Measurements from ENCODE around the gene PDCD2.

- no peak for TF ChIP-seq POLR2A (IDR thresholded peaks at IDR 0.05)
- TF ChIP-seq, protein P1, sequence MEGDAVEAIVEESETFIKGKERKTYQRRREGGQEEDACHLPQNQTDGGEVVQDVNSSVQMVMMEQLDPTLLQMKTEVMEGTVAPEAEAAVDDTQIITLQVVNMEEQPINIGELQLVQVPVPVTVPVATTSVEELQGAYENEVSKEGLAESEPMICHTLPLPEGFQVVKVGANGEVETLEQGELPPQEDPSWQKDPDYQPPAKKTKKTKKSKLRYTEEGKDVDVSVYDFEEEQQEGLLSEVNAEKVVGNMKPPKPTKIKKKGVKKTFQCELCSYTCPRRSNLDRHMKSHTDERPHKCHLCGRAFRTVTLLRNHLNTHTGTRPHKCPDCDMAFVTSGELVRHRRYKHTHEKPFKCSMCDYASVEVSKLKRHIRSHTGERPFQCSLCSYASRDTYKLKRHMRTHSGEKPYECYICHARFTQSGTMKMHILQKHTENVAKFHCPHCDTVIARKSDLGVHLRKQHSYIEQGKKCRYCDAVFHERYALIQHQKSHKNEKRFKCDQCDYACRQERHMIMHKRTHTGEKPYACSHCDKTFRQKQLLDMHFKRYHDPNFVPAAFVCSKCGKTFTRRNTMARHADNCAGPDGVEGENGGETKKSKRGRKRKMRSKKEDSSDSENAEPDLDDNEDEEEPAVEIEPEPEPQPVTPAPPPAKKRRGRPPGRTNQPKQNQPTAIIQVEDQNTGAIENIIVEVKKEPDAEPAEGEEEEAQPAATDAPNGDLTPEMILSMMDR (IDR thresholded peaks at IDR 0.05), result no peak
- TF ChIP-seq POLR2AphosphoS5 (IDR thresholded peaks at IDR 0.05), result no peak
Observed at GRCh38 chr6:170596426-170596825, 12.0 kb upstream of the PDCD2 start.

All from gastroesophageal sphincter (tissue), 3 donors.